ENCODE data around the gene ECM2. TPM values are rescaled to one million over a fixed set of nuclear protein-coding genes. Genes with fewer than 3 reads are reported as not detected.

The ECM2 gene
- total RNA-seq, 2 donors from 2014 or later = 2.6 to 14.1 TPM

DNA sequence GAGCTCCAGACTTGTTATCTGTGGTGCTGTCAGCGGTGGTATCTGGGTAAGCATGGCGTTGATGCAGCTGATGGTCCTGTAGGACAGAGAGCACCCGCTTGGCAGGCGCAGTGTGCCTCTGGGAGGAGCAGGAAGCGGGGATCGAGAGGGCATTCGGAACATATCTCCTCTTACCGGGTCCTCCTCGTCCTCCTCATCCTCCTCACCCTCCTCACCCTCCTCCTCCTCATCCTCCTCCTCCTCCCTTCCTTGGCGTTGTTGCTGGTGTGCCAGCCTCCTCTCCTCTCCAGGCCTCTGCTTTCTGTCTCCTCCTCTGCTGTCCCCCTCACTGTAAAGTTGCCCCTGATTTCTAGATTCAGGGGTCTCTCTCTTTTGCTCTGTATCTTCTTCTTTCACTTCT, 21.2 kb downstream of the ECM2 start:
- no peak for DNase-seq (ENCODE audit: low spot score)
- no peak overlapping the region for H3K4me3 ChIP-seq
- H3K27ac ChIP-seq = no peak overlapping the region
- 94% methylated on average over 10 of the region's 10 CpGs for WGBS
- intact Hi-C loops (cut with DNase I) = no loop called here
- no peaks in the 10 kb centered on the region for H3K27me3 ChIP-seq (replicated peaks; ENCODE audit: insufficient read depth)
- TF ChIP-seq POLR2AphosphoS5 (IDR thresholded peaks at IDR 0.05) (no peak), POLR2A (IDR thresholded peaks at IDR 0.05) (no peak)
- TF ChIP-seq, protein P1, sequence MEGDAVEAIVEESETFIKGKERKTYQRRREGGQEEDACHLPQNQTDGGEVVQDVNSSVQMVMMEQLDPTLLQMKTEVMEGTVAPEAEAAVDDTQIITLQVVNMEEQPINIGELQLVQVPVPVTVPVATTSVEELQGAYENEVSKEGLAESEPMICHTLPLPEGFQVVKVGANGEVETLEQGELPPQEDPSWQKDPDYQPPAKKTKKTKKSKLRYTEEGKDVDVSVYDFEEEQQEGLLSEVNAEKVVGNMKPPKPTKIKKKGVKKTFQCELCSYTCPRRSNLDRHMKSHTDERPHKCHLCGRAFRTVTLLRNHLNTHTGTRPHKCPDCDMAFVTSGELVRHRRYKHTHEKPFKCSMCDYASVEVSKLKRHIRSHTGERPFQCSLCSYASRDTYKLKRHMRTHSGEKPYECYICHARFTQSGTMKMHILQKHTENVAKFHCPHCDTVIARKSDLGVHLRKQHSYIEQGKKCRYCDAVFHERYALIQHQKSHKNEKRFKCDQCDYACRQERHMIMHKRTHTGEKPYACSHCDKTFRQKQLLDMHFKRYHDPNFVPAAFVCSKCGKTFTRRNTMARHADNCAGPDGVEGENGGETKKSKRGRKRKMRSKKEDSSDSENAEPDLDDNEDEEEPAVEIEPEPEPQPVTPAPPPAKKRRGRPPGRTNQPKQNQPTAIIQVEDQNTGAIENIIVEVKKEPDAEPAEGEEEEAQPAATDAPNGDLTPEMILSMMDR (IDR thresholded peaks at IDR 0.05) = no peak
- no peaks in the 10 kb centered on the region for H3K9me3 ChIP-seq
- H3K4me1 ChIP-seq (replicated peaks) = no peaks in the 10 kb centered on the region
- no peaks in the 10 kb centered on the region for H3K36me3 ChIP-seq

GRCh38 chr9:92513349-92513748, 22.4 kb downstream of the ECM2 start:
- WGBS = 84% methylated on average over 3 of the region's 3 CpGs
- no peak for TF ChIP-seq POLR2AphosphoS5 (IDR thresholded peaks at IDR 0.05)
- H3K4me3 ChIP-seq = no peak overlapping the region
- H3K9me3 ChIP-seq = no peaks in the 10 kb centered on the region
- intact Hi-C loops (cut with DNase I) = no loop called here
- H3K27ac ChIP-seq = no peak overlapping the region
- no peaks in the 10 kb centered on the region for H3K4me1 ChIP-seq (replicated peaks)
- no peaks in the 10 kb centered on the region for H3K27me3 ChIP-seq (replicated peaks; ENCODE audit: insufficient read depth)
- DNase-seq (ENCODE audit: low spot score) = no peak
- no peaks in the 10 kb centered on the region for H3K36me3 ChIP-seq

DNA sequence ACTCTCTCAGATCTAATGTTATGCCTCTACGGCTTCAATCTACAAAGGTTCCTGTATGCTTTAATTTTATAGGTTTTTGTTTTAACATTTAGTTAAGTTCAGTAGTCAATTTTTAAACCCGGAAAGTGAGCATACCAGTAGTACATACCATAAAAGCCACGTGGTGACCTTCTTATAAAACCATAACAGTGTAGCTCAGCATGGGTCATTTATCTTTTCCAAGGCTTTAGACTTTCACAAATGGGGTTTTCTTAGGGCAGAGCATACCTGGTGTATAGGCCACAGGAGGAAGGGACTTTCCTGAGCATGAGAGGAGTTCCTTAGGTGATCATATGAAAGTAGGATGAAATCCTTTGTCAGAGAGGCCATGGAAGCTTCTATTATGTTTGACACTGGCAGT, 23.2 kb downstream of the ECM2 start:
- Histone ChIP-seq H3K27ac (no peak overlapping the region), H3K4me3 (no peak overlapping the region), H3K36me3 (no peaks in the 10 kb centered on the region), H3K4me1 (replicated peaks) (no peaks in the 10 kb centered on the region), H3K9me3 (no peaks in the 10 kb centered on the region), H3K27me3 (replicated peaks; ENCODE audit: insufficient read depth) (no peaks in the 10 kb centered on the region)
- WGBS = 52% methylated on average over 3 of the region's 3 CpGs
- DNase-seq (ENCODE audit: low spot score) = no peak
- TF ChIP-seq POLR2A (IDR thresholded peaks at IDR 0.05) = no peak
- no peak for TF ChIP-seq POLR2AphosphoS5 (IDR thresholded peaks at IDR 0.05)
- TF ChIP-seq, protein P1 (IDR thresholded peaks at IDR 0.05) = no peak
- intact Hi-C loops (cut with DNase I) = no loop called here

DNA sequence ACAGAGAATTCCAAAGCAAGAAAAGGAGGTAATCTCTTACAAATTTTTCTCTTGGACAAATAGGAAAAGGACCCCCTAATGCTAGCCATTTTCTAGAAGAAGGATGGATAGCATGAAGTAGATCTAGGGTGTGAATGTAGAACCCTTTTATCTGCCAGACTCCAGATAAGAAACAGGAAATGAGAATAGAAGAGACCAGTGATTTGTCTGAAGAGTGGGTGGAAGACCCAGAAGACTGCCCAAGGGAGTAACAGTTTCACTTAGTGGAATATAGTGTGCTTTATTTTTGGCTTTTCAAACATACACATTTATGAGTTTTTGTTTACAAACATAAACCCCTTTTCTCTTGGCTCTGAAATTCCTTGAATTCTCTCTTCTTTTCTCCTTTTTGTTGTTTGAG, 25.0 kb downstream of the ECM2 start:
- no peak overlapping the region for H3K4me3 ChIP-seq
- H3K27me3 ChIP-seq (replicated peaks; ENCODE audit: insufficient read depth) = no peaks in the 10 kb centered on the region
- no peaks in the 10 kb centered on the region for H3K4me1 ChIP-seq (replicated peaks)
- H3K9me3 ChIP-seq = no peaks in the 10 kb centered on the region
- DNase-seq (ENCODE audit: low spot score) = no peak
- intact Hi-C loops (cut with DNase I) = no loop called here
- no peak overlapping the region for H3K27ac ChIP-seq
- H3K36me3 ChIP-seq = no peaks in the 10 kb centered on the region
- TF ChIP-seq, protein P1 (IDR thresholded peaks at IDR 0.05) = no peak
- TF ChIP-seq POLR2AphosphoS5 (IDR thresholded peaks at IDR 0.05) (no peak), POLR2A (IDR thresholded peaks at IDR 0.05) (no peak)

GRCh38 chr9:92509050-92509449, 26.7 kb downstream of the ECM2 start:
- no peak overlapping the region for H3K4me3 ChIP-seq
- H3K27me3 ChIP-seq (replicated peaks; ENCODE audit: insufficient read depth) = no peaks in the 10 kb centered on the region
- DNase-seq (ENCODE audit: low spot score) = no peak
- H3K9me3 ChIP-seq = no peaks in the 10 kb centered on the region
- intact Hi-C loops (cut with DNase I) = no loop called here
- no peaks in the 10 kb centered on the region for H3K4me1 ChIP-seq (replicated peaks)
- TF ChIP-seq, protein P1 (IDR thresholded peaks at IDR 0.05) = no peak
- no peak for TF ChIP-seq POLR2A (IDR thresholded peaks at IDR 0.05)
- no peak for TF ChIP-seq POLR2AphosphoS5 (IDR thresholded peaks at IDR 0.05)
- no peak overlapping the region for H3K27ac ChIP-seq
- WGBS = 90% methylated on average over 5 of the region's 5 CpGs
- no peaks in the 10 kb centered on the region for H3K36me3 ChIP-seq
